HCT116 (cell line): ENCODE data around the gene BMP7. TPM values are rescaled to one million over a fixed set of nuclear protein-coding genes. Genes with fewer than 3 reads are reported as not detected.

Experiments used
- ATAC-seq: fragments of 200-7000 bp; cut with Tn5 transposase; 2 replicates; pipeline ENCODE4 v1.9.1; 2020; ENCODE audit warnings: mild to moderate bottlenecking, moderate library complexity
- BruUV-seq: library from RNA; stranded (reverse); fragments of 400-500 nt; replicated peaks from 2 replicates; lab custom pipeline; 2021; lab: Mats Ljungman, UMichigan
- CTCF ChIA-PET: fragments of 300-600 bp; sonication (Branson Sonifier 250); formaldehyde crosslinking; loops from one replicate; lab custom pipeline; 2021; ENCODE audit warnings: antibody characterized with exemption; lab: Charles Lee
- POLR2A ChIA-PET: fragments of 300-600, 350-600 bp; sonication (Branson Sonifier 250); formaldehyde crosslinking; loops from one replicate; lab custom pipeline; 2021; ENCODE audit warnings: antibody characterized with exemption; lab: Charles Lee
- RAD21 ChIA-PET, 2 experiments: fragments of 300-600 bp; sonication (Branson Sonifier 250); formaldehyde crosslinking; loops; one replicate each; lab custom pipeline; 2023; ENCODE audit warnings: low total read pairs in 2 of 2; ENCODE audit not compliant: uncharacterized antibody in 2 of 2, unreplicated experiment in 2 of 2, low non-redundant PET in 1 of 2; lab: Charles Lee
- DNase-seq: peaks from one replicate; pipeline ENCODE4 v3.0.0-alpha.2; 2010; ENCODE audit warnings: low read depth, low spot score
- H2AFZ ChIP-seq: fragments of 200-600 bp; shearing (Covaris generic), sonication (generic); 2 replicates; pipeline ENCODE4 v1.6.1; 2017; ENCODE audit warnings: low read depth, mixed run types, mixed read lengths, antibody characterized with exemption, low read length; ENCODE audit not compliant: poor library complexity, severe bottlenecking
- H3K27ac ChIP-seq: 2 replicates; pipeline ENCODE4 v1.5.1; 2012; ENCODE audit warnings: low read depth, low read length
- H3K27me3 ChIP-seq: fragments of 200-600 bp; sonication (generic); 2 replicates; pipeline ENCODE4 v1.6.1; 2016; ENCODE audit warnings: mixed run types, low read length, mixed read lengths; ENCODE audit not compliant: insufficient read depth
- H3K36me3 ChIP-seq, 2 experiments: fragments of 200-500 bp in 1 of 2; fragments of 200-600 bp in 1 of 2; sonication (Bioruptor generic) in 1 of 2; sonication (generic) in 1 of 2; 2 replicates each; pipeline versions ENCODE4 v1.5.1 to v1.6.1; 2014 to 2016; ENCODE audit warnings: low read length in 2 of 2, inconsistent platforms in 1 of 2, mixed read lengths in 1 of 2, mixed run types in 1 of 2; ENCODE audit not compliant: insufficient read depth in 2 of 2, control insufficient read depth in 1 of 2
- H3K4me1 ChIP-seq, 2 experiments: fragments of 200-600 bp in 1 of 2; sonication (generic) in 1 of 2; 2 replicates each; pipeline versions ENCODE4 v1.5.1 to v1.6.1; 2012 to 2017; ENCODE audit warnings: low read length in 2 of 2, inconsistent platforms in 1 of 2, mild to moderate bottlenecking in 1 of 2, mixed read lengths in 1 of 2, mixed run types in 1 of 2, moderate library complexity in 1 of 2; ENCODE audit not compliant: insufficient read depth in 2 of 2, control insufficient read depth in 1 of 2
- H3K4me2 ChIP-seq: fragments of 200-600 bp; sonication (generic); 2 replicates; pipeline ENCODE4 v1.6.1; 2017; ENCODE audit warnings: mixed run types, low read length, mixed read lengths
- H3K4me3 ChIP-seq, 2 experiments: fragments of 200-600 bp in 1 of 2; sonication (generic) in 1 of 2; replicated peaks in 1 of 2; 2 replicates each; pipeline ENCODE4 v1.5.1; 2011 to 2016; ENCODE audit warnings: low read length in 2 of 2, control low read depth in 1 of 2, low read depth in 1 of 2, mild to moderate bottlenecking in 1 of 2, mixed read lengths in 1 of 2, mixed run types in 1 of 2
- H3K79me2 ChIP-seq: fragments of 200-600 bp; sonication (generic); 2 replicates; pipeline ENCODE4 v1.6.1; 2017; ENCODE audit warnings: mild to moderate bottlenecking, mixed run types, low read length, moderate library complexity, mixed read lengths; ENCODE audit not compliant: insufficient read depth
- H3K9ac ChIP-seq: fragments of 200-600 bp; sonication (generic); 2 replicates; pipeline ENCODE4 v1.6.1; 2016; ENCODE audit warnings: low read length, mixed read lengths
- H3K9me2 ChIP-seq: fragments of 200-600 bp; sonication (generic), shearing (Covaris generic); 2 replicates; pipeline ENCODE4 v1.6.1; 2017; ENCODE audit warnings: mixed run types, mild to moderate bottlenecking, moderate library complexity; ENCODE audit not compliant: insufficient read depth
- H3K9me3 ChIP-seq, 2 experiments: fragments of 200-500 bp in 1 of 2; fragments of 200-600 bp in 1 of 2; sonication (Bioruptor generic) in 1 of 2; sonication (generic) in 1 of 2; 2 replicates each; pipeline ENCODE4 v1.6.1; 2014 to 2017; ENCODE audit warnings: low read length in 2 of 2, mixed read lengths in 2 of 2, inconsistent platforms in 1 of 2, low read depth in 1 of 2, mild to moderate bottlenecking in 1 of 2, mixed run types in 1 of 2, moderate library complexity in 1 of 2; ENCODE audit not compliant: control insufficient read depth in 1 of 2, insufficient read depth in 1 of 2
- H4K20me1 ChIP-seq: fragments of 200-600 bp; sonication (generic), shearing (Covaris generic); 2 replicates; pipeline ENCODE4 v1.6.1; 2017; ENCODE audit warnings: mixed run types, mild to moderate bottlenecking, moderate library complexity; ENCODE audit not compliant: insufficient read depth
- CBX3 ChIP-seq: IDR thresholded peaks from 2 replicates; pipeline ENCODE4 v1.6.1; 2012; ENCODE audit warnings: low read depth
- EGR1 ChIP-seq: IDR thresholded peaks from 2 replicates; pipeline ENCODE4 v1.6.1; 2012; ENCODE audit warnings: low read depth
- ELF1 ChIP-seq: IDR thresholded peaks from 2 replicates; pipeline ENCODE4 v1.6.1; 2012; ENCODE audit warnings: low read depth, borderline replicate concordance
- EZH2 ChIP-seq: fragments of 200-600 bp; sonication (generic); IDR thresholded peaks from 2 replicates; pipeline ENCODE4 v1.6.1; 2017; ENCODE audit warnings: antibody characterized with exemption, mixed run types
- JUND ChIP-seq: IDR thresholded peaks from 2 replicates; pipeline ENCODE4 v1.6.1; 2012
- RAD21 ChIP-seq: IDR thresholded peaks from 2 replicates; pipeline ENCODE4 v1.6.1; 2012; ENCODE audit warnings: low read depth, mild to moderate bottlenecking
- SRF ChIP-seq: IDR thresholded peaks from 2 replicates; pipeline ENCODE4 v1.6.1; 2012; ENCODE audit warnings: low read depth
- ZNF274 ChIP-seq: fragments of 200-500 bp; sonication (Bioruptor generic); IDR thresholded peaks from 2 replicates; pipeline ENCODE4 v1.6.1; 2014; ENCODE audit warnings: mild to moderate bottlenecking, low read depth, low read length, inconsistent platforms
- intact Hi-C: fragments of 100-400 bp; cut with micrococcal nuclease; formaldehyde crosslinking; loops from 2 replicates; pipeline ENCODE4 v1.10.0; 2022
- total RNA-seq: library from RNA; stranded (reverse); gene quantifications from one replicate; pipeline ENCODE4 v1.2.1, GENCODE V29; 2021; ENCODE audit not compliant: unreplicated experiment
- TF ChIP-seq, protein P1 (sequence below): IDR thresholded peaks from 2 replicates; pipeline ENCODE4 v1.6.1; 2012; ENCODE audit warnings: low read depth
- TF ChIP-seq, protein P2 (sequence below): IDR thresholded peaks from 2 replicates; pipeline ENCODE4 v1.6.1; 2012
- TF ChIP-seq, protein P3 (sequence below): IDR thresholded peaks from 2 replicates; pipeline ENCODE4 v1.6.1; 2012
- TF ChIP-seq, protein P4 (sequence below), 3 experiments: fragments of 200-600 bp in 1 of 3; sonication (generic) in 1 of 3; IDR thresholded peaks in 2 of 3; conservative IDR thresholded peaks in 1 of 3; 2 replicates each; pipeline ENCODE4 v1.5.1; 2012 to 2017; ENCODE audit warnings: low read depth in 2 of 3, low read length in 2 of 3, antibody characterized with exemption in 1 of 3, borderline replicate concordance in 1 of 3, control low read depth in 1 of 3, mild to moderate bottlenecking in 1 of 3, mixed read lengths in 1 of 3, mixed run types in 1 of 3, moderate library complexity in 1 of 3; ENCODE audit not compliant: insufficient read depth in 1 of 3

The BMP7 gene
- total RNA-seq, 1 experiment from 2014 or later, result 7.0 TPM

DNA sequence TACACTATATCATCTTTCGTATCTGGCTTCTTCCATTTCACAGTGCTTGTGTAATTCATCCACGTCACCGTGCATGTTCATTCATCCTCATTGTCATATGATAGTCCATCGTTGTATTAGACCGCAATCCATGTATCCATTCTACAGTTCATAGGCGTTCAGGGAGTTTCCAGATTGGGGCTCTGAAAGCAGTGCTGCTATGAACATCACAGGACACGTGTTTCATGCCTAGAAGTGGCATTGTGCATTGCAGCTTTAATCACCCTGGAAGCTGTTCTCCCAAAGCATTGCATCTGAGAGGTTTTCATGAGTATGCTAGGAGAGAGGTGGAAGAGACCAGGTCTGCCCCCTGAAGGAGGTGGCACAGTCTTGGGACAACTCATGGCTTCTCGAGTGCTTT, 35.3 kb downstream of the BMP7 start:
- Histone ChIP-seq H3K4me2 (no peak overlapping the region), H3K36me3 (no peaks in the 10 kb centered on the region), H3K9me3 (no peaks in the 10 kb centered on the region), H3K79me2 (no peaks in the 10 kb centered on the region), H3K27me3 (peaks cover 6% of the 10 kb centered on the region; the same call in 1 of the 2 replicates), H3K4me1 (peaks cover 6 to 7% of the 10 kb centered on the region in 2 experiments; a peak in 3 of 4 replicates), H2AFZ (no peak overlapping the region), H3K9me2 (no peaks in the 10 kb centered on the region), H3K4me3 (no peak overlapping the region), H3K9ac (no peak overlapping the region), H3K27ac (no peak overlapping the region), H4K20me1 (no peaks in the 10 kb centered on the region)
- CTCF ChIA-PET, result no interaction called here
- TF ChIP-seq, protein P1, sequence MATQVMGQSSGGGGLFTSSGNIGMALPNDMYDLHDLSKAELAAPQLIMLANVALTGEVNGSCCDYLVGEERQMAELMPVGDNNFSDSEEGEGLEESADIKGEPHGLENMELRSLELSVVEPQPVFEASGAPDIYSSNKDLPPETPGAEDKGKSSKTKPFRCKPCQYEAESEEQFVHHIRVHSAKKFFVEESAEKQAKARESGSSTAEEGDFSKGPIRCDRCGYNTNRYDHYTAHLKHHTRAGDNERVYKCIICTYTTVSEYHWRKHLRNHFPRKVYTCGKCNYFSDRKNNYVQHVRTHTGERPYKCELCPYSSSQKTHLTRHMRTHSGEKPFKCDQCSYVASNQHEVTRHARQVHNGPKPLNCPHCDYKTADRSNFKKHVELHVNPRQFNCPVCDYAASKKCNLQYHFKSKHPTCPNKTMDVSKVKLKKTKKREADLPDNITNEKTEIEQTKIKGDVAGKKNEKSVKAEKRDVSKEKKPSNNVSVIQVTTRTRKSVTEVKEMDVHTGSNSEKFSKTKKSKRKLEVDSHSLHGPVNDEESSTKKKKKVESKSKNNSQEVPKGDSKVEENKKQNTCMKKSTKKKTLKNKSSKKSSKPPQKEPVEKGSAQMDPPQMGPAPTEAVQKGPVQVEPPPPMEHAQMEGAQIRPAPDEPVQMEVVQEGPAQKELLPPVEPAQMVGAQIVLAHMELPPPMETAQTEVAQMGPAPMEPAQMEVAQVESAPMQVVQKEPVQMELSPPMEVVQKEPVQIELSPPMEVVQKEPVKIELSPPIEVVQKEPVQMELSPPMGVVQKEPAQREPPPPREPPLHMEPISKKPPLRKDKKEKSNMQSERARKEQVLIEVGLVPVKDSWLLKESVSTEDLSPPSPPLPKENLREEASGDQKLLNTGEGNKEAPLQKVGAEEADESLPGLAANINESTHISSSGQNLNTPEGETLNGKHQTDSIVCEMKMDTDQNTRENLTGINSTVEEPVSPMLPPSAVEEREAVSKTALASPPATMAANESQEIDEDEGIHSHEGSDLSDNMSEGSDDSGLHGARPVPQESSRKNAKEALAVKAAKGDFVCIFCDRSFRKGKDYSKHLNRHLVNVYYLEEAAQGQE, result no peak
- no peak for TF ChIP-seq ZNF274
- ATAC-seq (no peak), DNase-seq (no peak)
- no TSS peak for BruUV-seq
- intact Hi-C loops, result no loop called here
- POLR2A ChIA-PET, result no interaction called here
- RAD21 ChIA-PET, result no interaction called here

DNA sequence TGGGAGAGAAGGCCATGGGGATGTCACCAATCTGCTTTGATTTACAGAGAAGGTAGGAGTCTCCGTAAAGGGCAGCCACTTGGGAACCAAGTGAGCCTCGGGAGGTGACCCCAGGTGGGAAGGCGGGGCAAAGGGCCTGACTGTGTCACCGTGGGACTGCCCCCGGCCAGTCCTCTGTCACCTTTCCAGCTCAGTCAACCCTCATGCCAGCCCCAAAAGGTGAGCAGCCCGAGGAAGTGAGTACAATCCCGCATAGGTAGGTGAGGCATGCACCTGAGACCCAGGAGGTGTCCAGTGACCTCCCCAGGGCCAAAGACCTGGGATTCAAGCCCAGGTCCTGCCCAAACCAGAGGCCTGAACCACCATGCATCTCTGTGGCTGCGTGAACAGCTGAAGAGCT, 36.2 kb downstream of the BMP7 start:
- Histone ChIP-seq H2AFZ (no peak overlapping the region), H3K4me1 (peaks cover 6 to 7% of the 10 kb centered on the region in 2 experiments; a peak in 3 of 4 replicates), H3K4me2 (no peak overlapping the region), H3K27me3 (peaks cover 4% of the 10 kb centered on the region; the same call in 1 of the 2 replicates), H4K20me1 (no peaks in the 10 kb centered on the region), H3K9ac (no peak overlapping the region), H3K36me3 (no peaks in the 10 kb centered on the region), H3K4me3 (no peak overlapping the region), H3K9me2 (no peaks in the 10 kb centered on the region), H3K27ac (no peak overlapping the region), H3K79me2 (no peaks in the 10 kb centered on the region), H3K9me3 (no peaks in the 10 kb centered on the region)
- no TSS peak for BruUV-seq
- intact Hi-C loops, result no loop called here
- ChIA-PET POLR2A (no interaction called here), RAD21 (no interaction called here), CTCF (no interaction called here)
- DNase-seq, result no peak
- ATAC-seq, result no peak
- TF ChIP-seq ELF1 (no peak), EGR1 (no peak), EZH2 (no peak), CBX3 (no peak), SRF (no peak), RAD21 (no peak), JUND (no peak)
- TF ChIP-seq, protein P2, sequence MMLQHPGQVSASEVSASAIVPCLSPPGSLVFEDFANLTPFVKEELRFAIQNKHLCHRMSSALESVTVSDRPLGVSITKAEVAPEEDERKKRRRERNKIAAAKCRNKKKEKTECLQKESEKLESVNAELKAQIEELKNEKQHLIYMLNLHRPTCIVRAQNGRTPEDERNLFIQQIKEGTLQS, result no peak
- TF ChIP-seq, protein P3, sequence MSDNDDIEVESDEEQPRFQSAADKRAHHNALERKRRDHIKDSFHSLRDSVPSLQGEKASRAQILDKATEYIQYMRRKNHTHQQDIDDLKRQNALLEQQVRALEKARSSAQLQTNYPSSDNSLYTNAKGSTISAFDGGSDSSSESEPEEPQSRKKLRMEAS, result no peak
- TF ChIP-seq, protein P4, sequence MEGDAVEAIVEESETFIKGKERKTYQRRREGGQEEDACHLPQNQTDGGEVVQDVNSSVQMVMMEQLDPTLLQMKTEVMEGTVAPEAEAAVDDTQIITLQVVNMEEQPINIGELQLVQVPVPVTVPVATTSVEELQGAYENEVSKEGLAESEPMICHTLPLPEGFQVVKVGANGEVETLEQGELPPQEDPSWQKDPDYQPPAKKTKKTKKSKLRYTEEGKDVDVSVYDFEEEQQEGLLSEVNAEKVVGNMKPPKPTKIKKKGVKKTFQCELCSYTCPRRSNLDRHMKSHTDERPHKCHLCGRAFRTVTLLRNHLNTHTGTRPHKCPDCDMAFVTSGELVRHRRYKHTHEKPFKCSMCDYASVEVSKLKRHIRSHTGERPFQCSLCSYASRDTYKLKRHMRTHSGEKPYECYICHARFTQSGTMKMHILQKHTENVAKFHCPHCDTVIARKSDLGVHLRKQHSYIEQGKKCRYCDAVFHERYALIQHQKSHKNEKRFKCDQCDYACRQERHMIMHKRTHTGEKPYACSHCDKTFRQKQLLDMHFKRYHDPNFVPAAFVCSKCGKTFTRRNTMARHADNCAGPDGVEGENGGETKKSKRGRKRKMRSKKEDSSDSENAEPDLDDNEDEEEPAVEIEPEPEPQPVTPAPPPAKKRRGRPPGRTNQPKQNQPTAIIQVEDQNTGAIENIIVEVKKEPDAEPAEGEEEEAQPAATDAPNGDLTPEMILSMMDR (IDR thresholded peaks at IDR 0.05 in 2 of 3, conservative IDR thresholded peaks at IDR 0.05 in 1 of 3; ENCODE audit: borderline replicate concordance in 1 of 3, insufficient read depth in 1 of 3, low read depth in 2 of 3, low read length in 2 of 3), result no peak
